PC-9 (cell line): ENCODE measurements around the gene ARF3.

Experiments
- EZH2 ChIP-seq: fragments of 200-600 bp; sonication (generic); IDR thresholded peaks from 2 replicates; pipeline ENCODE4 v1.8.0; 2017; ENCODE audit warnings: antibody characterized with exemption, low read depth
- TF ChIP-seq, protein P1 (sequence below): fragments of 200-600 bp; sonication (generic); conservative IDR thresholded peaks from 2 replicates; pipeline ENCODE4 v1.6.1; 2017; ENCODE audit warnings: mixed run types, antibody characterized with exemption, mild to moderate bottlenecking, moderate library complexity

DNA sequence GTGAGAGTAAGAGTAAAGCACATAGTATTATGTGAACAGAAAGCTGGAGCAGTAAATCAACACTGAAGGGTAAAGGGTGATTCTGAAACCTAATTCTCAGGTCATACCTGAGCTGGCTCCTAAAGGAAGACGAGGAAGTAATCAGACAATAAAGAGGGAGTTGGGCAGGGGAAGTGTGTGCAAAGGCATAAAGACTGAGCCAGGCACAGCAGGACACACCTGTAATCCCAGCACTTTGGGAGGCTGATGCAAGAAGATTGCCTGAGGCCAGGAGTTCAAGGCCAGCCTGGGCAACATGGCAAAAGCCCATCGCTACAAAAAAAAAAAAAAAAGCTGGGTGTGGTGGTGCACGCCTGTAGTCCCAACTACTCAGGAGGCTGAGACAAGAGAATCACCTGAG is 9.6 kb downstream of the ARF3 start:
- TF ChIP-seq EZH2: no peak
- TF ChIP-seq, protein P1, sequence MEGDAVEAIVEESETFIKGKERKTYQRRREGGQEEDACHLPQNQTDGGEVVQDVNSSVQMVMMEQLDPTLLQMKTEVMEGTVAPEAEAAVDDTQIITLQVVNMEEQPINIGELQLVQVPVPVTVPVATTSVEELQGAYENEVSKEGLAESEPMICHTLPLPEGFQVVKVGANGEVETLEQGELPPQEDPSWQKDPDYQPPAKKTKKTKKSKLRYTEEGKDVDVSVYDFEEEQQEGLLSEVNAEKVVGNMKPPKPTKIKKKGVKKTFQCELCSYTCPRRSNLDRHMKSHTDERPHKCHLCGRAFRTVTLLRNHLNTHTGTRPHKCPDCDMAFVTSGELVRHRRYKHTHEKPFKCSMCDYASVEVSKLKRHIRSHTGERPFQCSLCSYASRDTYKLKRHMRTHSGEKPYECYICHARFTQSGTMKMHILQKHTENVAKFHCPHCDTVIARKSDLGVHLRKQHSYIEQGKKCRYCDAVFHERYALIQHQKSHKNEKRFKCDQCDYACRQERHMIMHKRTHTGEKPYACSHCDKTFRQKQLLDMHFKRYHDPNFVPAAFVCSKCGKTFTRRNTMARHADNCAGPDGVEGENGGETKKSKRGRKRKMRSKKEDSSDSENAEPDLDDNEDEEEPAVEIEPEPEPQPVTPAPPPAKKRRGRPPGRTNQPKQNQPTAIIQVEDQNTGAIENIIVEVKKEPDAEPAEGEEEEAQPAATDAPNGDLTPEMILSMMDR: no peak
